A673 (cell line): ENCODE measurements around the gene TSPAN14.

ENCODE experiments used
- CTCF ChIP-seq: fragments of 300-800, 200-600 bp; sonication (generic); conservative IDR thresholded peaks from 2 replicates; pipeline ENCODE4 v1.5.1; 2017; ENCODE audit warnings: low read depth, mild to moderate bottlenecking, antibody characterized with exemption, low read length, moderate library complexity, mixed read lengths
- EZH2 ChIP-seq: fragments of 200-600 bp; sonication (generic); IDR thresholded peaks from 2 replicates; pipeline ENCODE4 v1.6.1; 2017; ENCODE audit warnings: borderline replicate concordance, low read depth, mild to moderate bottlenecking, mixed read lengths, antibody characterized with exemption, low read length; ENCODE audit not compliant: poor library complexity, severe bottlenecking

- TF ChIP-seq CTCF: no peak
- TF ChIP-seq EZH2: no peak
Observed at GRCh38 chr10:80448209-80448942, 5.7 kb upstream of the TSPAN14 start.
